Stimulated activated CD8-positive, alpha-beta memory T cell treated with anti-CD3 and anti-CD28 coated beads, Interleukin-15, amount 100 ng/mL, for 48 hours (primary cell): Measurements from ENCODE around the gene METTL4.
A peak's percentile ranks its signal among the peaks of the same experiment; 100 is the strongest.

Experiments
- DNase-seq, 2 donors: peaks; one replicate each; pipeline ENCODE4 v3.0.0-alpha.2; 2020; ENCODE audit warnings: low read depth in 2 of 2

Gene METTL4

GRCh38 chr18:2571200-2572170 is at the start of gene METTL4, which contains the start of gene NDC80:
Gene METTL4 (minus strand): TSS chr18:2571505. CDS start chr18:2567216, 4,289 bp downstream.
Gene NDC80 (plus strand): TSS chr18:2571557. CDS start chr18:2572986, 1,429 bp downstream.
- peak; percentile 78 to 82 for DNase-seq

GRCh38 chr18:2618009-2618408 is 46.7 kb upstream of the METTL4 start:
- no peak for DNase-seq

- no peak for DNase-seq
Observed at GRCh38 chr18:2617401-2617998, 46.2 kb upstream of the METTL4 start.

- DNase-seq = no peak
Observed at GRCh38 chr18:2612996-2613395, 41.7 kb upstream of the METTL4 start.

- no peak for DNase-seq
Observed at GRCh38 chr18:2610549-2610948, 39.2 kb upstream of the METTL4 start.

GRCh38 chr18:2609604-2610003 is 38.3 kb upstream of the METTL4 start:
- DNase-seq = no peak

GRCh38 chr18:2606335-2606734 is 35.0 kb upstream of the METTL4 start:
- no peak for DNase-seq

GRCh38 chr18:2602844-2603243 is 31.5 kb upstream of the METTL4 start:
- DNase-seq = no peak

- DNase-seq = no peak
Observed at GRCh38 chr18:2597639-2598038, 26.3 kb upstream of the METTL4 start.

GRCh38 chr18:2590303-2590702 is 19.0 kb upstream of the METTL4 start:
- no peak for DNase-seq

- no peak for DNase-seq
Observed at GRCh38 chr18:2589345-2590068, 18.2 kb upstream of the METTL4 start.

- no peak for DNase-seq
Observed at GRCh38 chr18:2588666-2589344, 17.5 kb upstream of the METTL4 start.

- DNase-seq = no peak
Observed at GRCh38 chr18:2587788-2588187, 16.5 kb upstream of the METTL4 start.

GRCh38 chr18:2573408-2573807 is 2.1 kb upstream of the METTL4 start:
- no peak for DNase-seq

- no peak for DNase-seq
Observed at GRCh38 chr18:2572892-2573291, 1.6 kb upstream of the METTL4 start.

GRCh38 chr18:2572171-2572569 is 865 bp upstream of the METTL4 start:
- no peak for DNase-seq

- DNase-seq = peak; percentile 28
Observed at GRCh38 chr18:2570772-2571199, 519 bp downstream of the METTL4 start.

GRCh38 chr18:2569338-2570207 is 1.7 kb downstream of the METTL4 start:
- DNase-seq = no peak

- no peak for DNase-seq
Observed at GRCh38 chr18:2568605-2569004, 2.7 kb downstream of the METTL4 start.

- no peak for DNase-seq
Observed at GRCh38 chr18:2568129-2568528, 3.2 kb downstream of the METTL4 start.

- no peak for DNase-seq
Observed at GRCh38 chr18:2564373-2564772, 6.9 kb downstream of the METTL4 start.
